ENCODE measurements around the gene MORN4.

The MORN4 gene

GRCh38 chr10:97587183-97587582 is 46.1 kb downstream of the MORN4 start:
- TF ChIP-seq CTCF (conservative IDR thresholded peaks at IDR 0.05; ENCODE audit: low read depth, low read length), result no peak
- DNase-seq (ENCODE audit: low read depth), result no peak
- H3K4me3 ChIP-seq (ENCODE audit: low read length), result no peak overlapping the region

GRCh38 chr10:97585439-97585811 is 47.9 kb downstream of the MORN4 start:
- no peak overlapping the region for H3K4me3 ChIP-seq (ENCODE audit: low read length)
- no peak for TF ChIP-seq CTCF (conservative IDR thresholded peaks at IDR 0.05; ENCODE audit: low read depth, low read length)
- no peak for DNase-seq (ENCODE audit: low read depth)

- no peak overlapping the region for H3K4me3 ChIP-seq (ENCODE audit: low read length)
- DNase-seq (ENCODE audit: low read depth), result no peak
- no peak for TF ChIP-seq CTCF (conservative IDR thresholded peaks at IDR 0.05; ENCODE audit: low read depth, low read length)
These were observed 48.4 kb downstream of the MORN4 start for GRCh38 chr10:97584798-97585438.

- no peak for TF ChIP-seq CTCF (conservative IDR thresholded peaks at IDR 0.05; ENCODE audit: low read depth, low read length)
- peak; percentile 82 for DNase-seq (ENCODE audit: low read depth)
- no peak within 1 kb of the TSS for H3K4me3 ChIP-seq (ENCODE audit: low read length)
These were observed 49.1 kb downstream of the MORN4 start, which contains the start of gene HOGA1 for GRCh38 chr10:97584060-97584797. HOGA1 (plus strand) TSS chr10:97584389; CDS start chr10:97584704, 315 bp downstream.

GRCh38 chr10:97583476-97583875 is 49.8 kb downstream of the MORN4 start:
- no peak for TF ChIP-seq CTCF (conservative IDR thresholded peaks at IDR 0.05; ENCODE audit: low read depth, low read length)
- no peak for DNase-seq (ENCODE audit: low read depth)
- no peak overlapping the region for H3K4me3 ChIP-seq (ENCODE audit: low read length)

GRCh38 chr10:97582169-97582568 is 51.1 kb downstream of the MORN4 start:
- TF ChIP-seq CTCF (conservative IDR thresholded peaks at IDR 0.05; ENCODE audit: low read depth, low read length), result no peak
- no peak overlapping the region for H3K4me3 ChIP-seq (ENCODE audit: low read length)
- DNase-seq (ENCODE audit: low read depth), result no peak

Measured in retinal pigment epithelial cell (primary cell).